Measurements from ENCODE around the gene RGS10.

The RGS10 gene

GRCh38 chr10:119500821-119501220, 41.7 kb downstream of the RGS10 start:
- H3F3A ChIP-seq (ENCODE audit: low read depth) = peaks cover 5% of the 10 kb centered on the region
- no peak overlapping the region for H2AFZ ChIP-seq (ENCODE audit: low read length)
- no peaks in the 10 kb centered on the region for H3K27me3 ChIP-seq (ENCODE audit: insufficient read depth, low read length, poor library complexity, severe bottlenecking)
- no peaks in the 10 kb centered on the region for H3K79me2 ChIP-seq (ENCODE audit: insufficient read depth, low read length)
- H3K9me2 ChIP-seq (replicated peaks; ENCODE audit: low read depth, low read length) = no peaks in the 10 kb centered on the region
- peaks cover 28% of the 10 kb centered on the region for H3K4me1 ChIP-seq (ENCODE audit: insufficient read depth, low read length, poor library complexity, severe bottlenecking)
- no peaks in the 10 kb centered on the region for H3K9me3 ChIP-seq (ENCODE audit: insufficient read depth, low read depth, low read length)
- TF ChIP-seq EZH2phosphoT487 (IDR thresholded peaks at IDR 0.05; ENCODE audit: borderline replicate concordance) = no peak
- TF ChIP-seq CTCF (conservative IDR thresholded peaks at IDR 0.05; ENCODE audit: low read length) = no peak
- H3K9ac ChIP-seq (ENCODE audit: low read depth, low read length, poor library complexity, severe bottlenecking) = no peak overlapping the region
- H4K20me1 ChIP-seq (ENCODE audit: insufficient read depth, low read length, poor library complexity, severe bottlenecking) = no peaks in the 10 kb centered on the region
- no peak overlapping the region for H3K4me3 ChIP-seq (ENCODE audit: low read length, poor library complexity, severe bottlenecking)
- H3K4me2 ChIP-seq (ENCODE audit: low read depth, low read length, poor library complexity, severe bottlenecking) = no peak overlapping the region
- no peaks in the 10 kb centered on the region; the same call in 1 of the 2 replicates for H3K36me3 ChIP-seq (ENCODE audit: insufficient read depth, low read length)

GRCh38 chr10:119500123-119500795, 42.3 kb downstream of the RGS10 start:
- peaks cover 5% of the 10 kb centered on the region for H3F3A ChIP-seq (ENCODE audit: low read depth)
- H3K4me3 ChIP-seq (ENCODE audit: low read length, poor library complexity, severe bottlenecking) = no peak overlapping the region
- H2AFZ ChIP-seq (ENCODE audit: low read length) = no peak overlapping the region
- H3K4me2 ChIP-seq (ENCODE audit: low read depth, low read length, poor library complexity, severe bottlenecking) = no peak overlapping the region
- no peaks in the 10 kb centered on the region; the same call in 1 of the 2 replicates for H3K36me3 ChIP-seq (ENCODE audit: insufficient read depth, low read length)
- H3K27me3 ChIP-seq (ENCODE audit: insufficient read depth, low read length, poor library complexity, severe bottlenecking) = no peaks in the 10 kb centered on the region
- H3K9ac ChIP-seq (ENCODE audit: low read depth, low read length, poor library complexity, severe bottlenecking) = no peak overlapping the region
- TF ChIP-seq EZH2phosphoT487 (IDR thresholded peaks at IDR 0.05; ENCODE audit: borderline replicate concordance) (no peak), CTCF (conservative IDR thresholded peaks at IDR 0.05; ENCODE audit: low read length) (no peak)
- no peaks in the 10 kb centered on the region for H3K79me2 ChIP-seq (ENCODE audit: insufficient read depth, low read length)
- H3K9me3 ChIP-seq (ENCODE audit: insufficient read depth, low read depth, low read length) = no peaks in the 10 kb centered on the region
- H3K9me2 ChIP-seq (replicated peaks; ENCODE audit: low read depth, low read length) = no peaks in the 10 kb centered on the region
- H4K20me1 ChIP-seq (ENCODE audit: insufficient read depth, low read length, poor library complexity, severe bottlenecking) = no peaks in the 10 kb centered on the region
- H3K4me1 ChIP-seq (ENCODE audit: insufficient read depth, low read length, poor library complexity, severe bottlenecking) = peaks cover 28% of the 10 kb centered on the region

- no peaks in the 10 kb centered on the region for H3K27me3 ChIP-seq (ENCODE audit: insufficient read depth, low read length, poor library complexity, severe bottlenecking)
These were observed 42.9 kb downstream of the RGS10 start for GRCh38 chr10:119499677-119500002.

More at GRCh38 chr10:119499677-119500002, 42.9 kb downstream of the RGS10 start:
- Histone ChIP-seq H3K79me2 (ENCODE audit: insufficient read depth, low read length) (no peaks in the 10 kb centered on the region), H3F3A (ENCODE audit: low read depth) (peaks cover 5% of the 10 kb centered on the region), H3K9ac (ENCODE audit: low read depth, low read length, poor library complexity, severe bottlenecking) (no peak overlapping the region), H3K9me2 (replicated peaks; ENCODE audit: low read depth, low read length) (no peaks in the 10 kb centered on the region), H4K20me1 (ENCODE audit: insufficient read depth, low read length, poor library complexity, severe bottlenecking) (no peaks in the 10 kb centered on the region), H3K9me3 (ENCODE audit: insufficient read depth, low read depth, low read length) (no peaks in the 10 kb centered on the region), H3K4me3 (ENCODE audit: low read length, poor library complexity, severe bottlenecking) (no peak overlapping the region), H3K36me3 (ENCODE audit: insufficient read depth, low read length) (no peaks in the 10 kb centered on the region; the same call in 1 of the 2 replicates), H3K4me1 (ENCODE audit: insufficient read depth, low read length, poor library complexity, severe bottlenecking) (peaks cover 33% of the 10 kb centered on the region), H3K4me2 (ENCODE audit: low read depth, low read length, poor library complexity, severe bottlenecking) (no peak overlapping the region), H2AFZ (ENCODE audit: low read length) (no peak overlapping the region)
- TF ChIP-seq CTCF (conservative IDR thresholded peaks at IDR 0.05; ENCODE audit: low read length) (no peak), EZH2phosphoT487 (IDR thresholded peaks at IDR 0.05; ENCODE audit: borderline replicate concordance) (no peak)
